Lower lobe of right lung (tissue), 2 donors: Measurements from ENCODE around the gene RALGPS1. TPM values are rescaled to one million over a fixed set of nuclear protein-coding genes. Genes with fewer than 3 reads are reported as not detected.

Source experiments
- ATAC-seq, 2 donors: fragments of 200-7000 bp; cut with Tn5 transposase; one replicate each; pipeline ENCODE4 v1.9.1; 2020 to 2022; ENCODE audit warnings: mild to moderate bottlenecking in 2 of 2, moderate library complexity in 2 of 2
- DNase-seq: peaks from one replicate; pipeline ENCODE4 v3.0.0-alpha.2; 2020
- H3K27ac ChIP-seq: fragments of 200-600 bp; one replicate; pipeline ENCODE4 v1.8.0; 2022
- H3K27me3 ChIP-seq: fragments of 200-600 bp; one replicate; pipeline ENCODE4 v1.8.0; 2022; ENCODE audit warnings: low read depth
- H3K36me3 ChIP-seq: fragments of 200-600 bp; one replicate; pipeline ENCODE4 v1.8.0; 2022; ENCODE audit warnings: mild to moderate bottlenecking
- H3K4me1 ChIP-seq: fragments of 200-600 bp; one replicate; pipeline ENCODE4 v1.8.0; 2022
- H3K4me3 ChIP-seq: fragments of 200-600 bp; one replicate; pipeline ENCODE4 v1.8.0; 2022; ENCODE audit warnings: mild to moderate bottlenecking
- H3K9me3 ChIP-seq: fragments of 200-600 bp; one replicate; pipeline ENCODE4 v1.8.0; 2022
- intact Hi-C: fragments of 100-400 bp; cut with DNase I; formaldehyde crosslinking; loops from one replicate; pipeline ENCODE4 v1.11.0; 2022
- total RNA-seq: library from RNA; stranded (reverse); fragmentation: NEBNext Ultra II Directional; extraction: Animal tissue kit (Norgen Biotek cat#: 25700); gene quantifications from one replicate; pipeline ENCODE4 v1.2.1, GENCODE V29; 2021
- TF ChIP-seq, protein P1 (sequence below): fragments of 200-600 bp; IDR thresholded peaks from one replicate; pipeline ENCODE4 v1.8.0; 2022; ENCODE audit warnings: antibody characterized with exemption, mild to moderate bottlenecking
- donor health status: DM: no; HTN: yes; CAD: no; lungs with severe emphysema.

The RALGPS1 gene
- total RNA-seq, 1 donor from 2014 or later: 17.6 TPM

DNA sequence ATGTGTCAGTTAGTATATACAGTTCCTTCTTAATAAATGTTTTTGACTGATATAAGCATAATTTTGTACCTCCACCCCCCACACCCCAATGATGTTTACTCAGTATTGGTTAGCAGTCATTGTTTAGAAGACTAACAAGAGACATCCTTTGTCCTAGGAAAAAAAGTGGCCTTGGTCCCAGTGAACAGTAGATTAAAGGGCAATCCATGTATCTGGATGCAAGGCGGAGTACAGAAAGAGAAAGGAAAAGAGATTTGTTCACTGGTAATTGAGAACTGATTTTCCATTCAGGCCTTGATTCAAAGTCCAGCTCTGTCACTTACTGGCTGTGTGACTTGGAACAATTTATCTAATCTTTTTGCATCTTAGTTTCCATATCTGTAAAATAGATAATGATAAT lies 4.6 kb downstream of the RALGPS1 start:
- DNase-seq (no peak), ATAC-seq (no peak)
- Histone ChIP-seq H3K4me3 (no peak overlapping the region), H3K36me3 (no peaks in the 10 kb centered on the region), H3K4me1 (peaks cover 12% of the 10 kb centered on the region), H3K9me3 (no peaks in the 10 kb centered on the region), H3K27ac (no peak overlapping the region), H3K27me3 (no peaks in the 10 kb centered on the region)
- TF ChIP-seq, protein P1, sequence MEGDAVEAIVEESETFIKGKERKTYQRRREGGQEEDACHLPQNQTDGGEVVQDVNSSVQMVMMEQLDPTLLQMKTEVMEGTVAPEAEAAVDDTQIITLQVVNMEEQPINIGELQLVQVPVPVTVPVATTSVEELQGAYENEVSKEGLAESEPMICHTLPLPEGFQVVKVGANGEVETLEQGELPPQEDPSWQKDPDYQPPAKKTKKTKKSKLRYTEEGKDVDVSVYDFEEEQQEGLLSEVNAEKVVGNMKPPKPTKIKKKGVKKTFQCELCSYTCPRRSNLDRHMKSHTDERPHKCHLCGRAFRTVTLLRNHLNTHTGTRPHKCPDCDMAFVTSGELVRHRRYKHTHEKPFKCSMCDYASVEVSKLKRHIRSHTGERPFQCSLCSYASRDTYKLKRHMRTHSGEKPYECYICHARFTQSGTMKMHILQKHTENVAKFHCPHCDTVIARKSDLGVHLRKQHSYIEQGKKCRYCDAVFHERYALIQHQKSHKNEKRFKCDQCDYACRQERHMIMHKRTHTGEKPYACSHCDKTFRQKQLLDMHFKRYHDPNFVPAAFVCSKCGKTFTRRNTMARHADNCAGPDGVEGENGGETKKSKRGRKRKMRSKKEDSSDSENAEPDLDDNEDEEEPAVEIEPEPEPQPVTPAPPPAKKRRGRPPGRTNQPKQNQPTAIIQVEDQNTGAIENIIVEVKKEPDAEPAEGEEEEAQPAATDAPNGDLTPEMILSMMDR: no peak
- intact Hi-C loops: no loop called here

DNA sequence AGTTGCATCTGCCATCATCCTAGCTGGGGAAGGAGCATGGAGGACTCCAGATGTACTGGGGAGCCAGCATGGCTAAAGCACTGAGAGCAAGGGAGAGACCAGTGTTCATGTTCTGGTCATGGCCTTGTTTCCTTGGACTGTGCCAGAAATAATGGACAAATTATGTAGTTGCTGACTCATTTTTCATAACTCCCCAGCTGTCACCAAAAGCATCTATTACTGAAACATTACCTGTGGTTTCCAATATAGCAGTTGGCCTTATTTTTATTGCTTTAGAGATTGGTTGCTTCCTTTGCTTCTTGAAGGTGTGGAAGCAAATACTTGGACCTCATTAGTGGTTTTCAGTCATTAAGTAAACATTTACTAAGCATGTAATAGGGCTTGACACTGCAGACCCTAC lies 11.3 kb downstream of the RALGPS1 start:
- TF ChIP-seq, protein P1: no peak
- Histone ChIP-seq H3K36me3 (no peaks in the 10 kb centered on the region), H3K9me3 (no peaks in the 10 kb centered on the region), H3K27me3 (no peaks in the 10 kb centered on the region), H3K4me3 (no peak overlapping the region), H3K27ac (no peak overlapping the region), H3K4me1 (no peaks in the 10 kb centered on the region)
- intact Hi-C loops: no loop called here
- ATAC-seq (no peak), DNase-seq (no peak)

DNA sequence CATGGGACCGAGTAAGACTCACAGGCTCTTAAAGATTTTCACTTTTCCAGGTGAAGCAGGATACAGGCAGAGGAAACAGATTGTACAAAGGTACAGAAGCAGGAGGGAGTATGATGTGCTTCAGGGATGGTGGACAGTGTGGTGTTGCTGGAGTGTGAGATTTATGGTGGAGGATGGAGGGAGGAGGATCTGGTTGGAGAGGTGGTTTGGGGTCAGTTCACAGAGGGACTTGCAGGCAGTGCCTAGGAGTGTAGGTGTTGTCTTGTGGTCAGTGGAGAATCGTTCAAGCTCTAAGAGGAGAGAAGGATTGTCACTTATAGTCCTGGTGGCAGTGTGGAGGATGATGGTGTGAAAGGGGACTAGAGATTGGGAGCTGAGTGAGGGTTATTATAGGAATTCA lies 11.8 kb downstream of the RALGPS1 start:
- Histone ChIP-seq H3K4me1 (no peaks in the 10 kb centered on the region), H3K4me3 (no peak overlapping the region), H3K27me3 (no peaks in the 10 kb centered on the region), H3K36me3 (no peaks in the 10 kb centered on the region), H3K9me3 (no peaks in the 10 kb centered on the region), H3K27ac (no peak overlapping the region)
- intact Hi-C loops: no loop called here
- DNase-seq (no peak), ATAC-seq (no peak)
- TF ChIP-seq, protein P1: no peak

DNA sequence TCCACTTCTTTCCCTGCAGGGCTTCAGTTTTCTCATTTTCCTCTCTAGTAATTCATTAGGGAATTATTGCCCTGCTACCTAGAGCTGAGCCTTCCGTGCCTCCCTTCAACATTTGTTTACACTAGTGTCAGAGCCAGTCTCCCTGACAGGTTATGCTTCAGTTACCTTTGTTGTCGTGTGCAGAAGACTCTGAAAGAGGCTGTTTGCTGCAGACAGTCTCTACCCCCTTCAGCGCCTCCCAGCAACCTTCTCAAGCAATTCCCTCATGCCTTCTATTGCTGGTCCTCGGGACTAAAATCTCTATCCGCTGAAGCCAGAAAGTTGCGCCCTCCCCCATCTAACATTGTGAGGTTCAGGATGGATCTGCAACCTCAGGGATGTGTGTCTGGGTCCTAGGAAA lies 12.8 kb downstream of the RALGPS1 start:
- intact Hi-C loops: no loop called here
- Histone ChIP-seq H3K4me1 (no peaks in the 10 kb centered on the region), H3K9me3 (no peaks in the 10 kb centered on the region), H3K27me3 (no peaks in the 10 kb centered on the region), H3K36me3 (no peaks in the 10 kb centered on the region), H3K4me3 (no peak overlapping the region), H3K27ac (no peak overlapping the region)
- DNase-seq (no peak), ATAC-seq (no peak)
- TF ChIP-seq, protein P1: no peak

DNA sequence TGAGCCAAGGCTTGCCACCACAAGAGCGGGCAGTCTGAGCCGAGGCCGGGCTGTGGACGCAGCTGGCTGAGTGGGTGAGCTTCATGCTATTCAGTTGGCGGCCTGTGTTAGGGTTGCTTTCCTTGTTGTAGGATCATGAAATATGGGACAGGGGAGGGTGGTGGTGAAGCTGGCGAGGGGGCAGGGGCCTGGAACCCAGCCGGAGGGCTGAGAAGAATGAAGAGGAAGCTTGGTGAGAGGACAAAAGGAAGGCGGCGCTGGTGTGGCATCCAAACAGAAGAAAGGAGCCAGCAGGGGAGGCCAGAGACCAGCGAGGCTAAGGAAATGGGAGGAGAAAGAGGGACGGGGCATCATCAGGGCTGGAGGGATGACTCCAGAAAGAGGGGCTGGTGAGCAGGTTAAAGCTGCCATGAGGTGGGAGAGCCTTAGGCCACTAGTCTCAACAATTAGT lies 18.3 kb downstream of the RALGPS1 start:
- DNase-seq (no peak), ATAC-seq (no peak)
- no peak overlapping the region for H3K27ac ChIP-seq
- no peaks in the 10 kb centered on the region for H3K27me3 ChIP-seq
- H3K4me3 ChIP-seq: no peak overlapping the region
- H3K9me3 ChIP-seq: no peaks in the 10 kb centered on the region
- H3K4me1 ChIP-seq: no peaks in the 10 kb centered on the region
- intact Hi-C loops: no loop called here
- H3K36me3 ChIP-seq: no peaks in the 10 kb centered on the region
- TF ChIP-seq, protein P1: no peak
